ENCODE results near the gene DCUN1D3.

GRCh38 chr16:20897253-20897897 lies 2.8 kb downstream of the DCUN1D3 start:
- TF ChIP-seq ZC3H10 (CRISPR knock-in tag; IDR thresholded peaks at IDR 0.05) (no peak), PATZ1 (CRISPR knock-in tag; IDR thresholded peaks at IDR 0.05; ENCODE audit: borderline replicate concordance) (no peak), ZNF565 (CRISPR knock-in tag; conservative IDR thresholded peaks at IDR 0.05; ENCODE audit: low read depth) (no peak), CREB5 (CRISPR knock-in tag; IDR thresholded peaks at IDR 0.05; ENCODE audit: low read depth) (no peak), ZFP30 (CRISPR knock-in tag; IDR thresholded peaks at IDR 0.05) (no peak), GLIS3 (CRISPR knock-in tag; IDR thresholded peaks at IDR 0.05) (no peak), RARB (CRISPR knock-in tag; IDR thresholded peaks at IDR 0.05) (no peak), ZFP3 (CRISPR knock-in tag; IDR thresholded peaks at IDR 0.05) (no peak), ARNTL (CRISPR knock-in tag; IDR thresholded peaks at IDR 0.05; ENCODE audit: borderline replicate concordance, low read depth) (no peak), SNAI2 (CRISPR knock-in tag; IDR thresholded peaks at IDR 0.05) (no peak), OSR1 (CRISPR knock-in tag; IDR thresholded peaks at IDR 0.05) (no peak), CSDC2 (CRISPR knock-in tag; IDR thresholded peaks at IDR 0.05) (no peak)

Data from SK-N-SH treated with all-trans-retinoic acid at 6 μM for 48 hours (cell line).